Testis (tissue), 3 donors: ENCODE data around the gene MAML2. TPM values are rescaled to one million over a fixed set of nuclear protein-coding genes. Genes with fewer than 3 reads are reported as not detected.

Source experiments
- DNase-seq: peaks from one replicate; pipeline ENCODE4 v3.0.0-alpha.2; 2019
- H3K27ac ChIP-seq, 2 donors: fragments of 200-600 bp; sonication (generic); one replicate each; pipeline ENCODE4 v1.5.1; 2019
- H3K27me3 ChIP-seq: fragments of 200-600 bp; sonication (generic); one replicate; pipeline ENCODE4 v1.5.1; 2019
- H3K36me3 ChIP-seq: fragments of 200-600 bp; sonication (generic); one replicate; pipeline ENCODE4 v1.5.1; 2017; ENCODE audit warnings: low read depth; ENCODE audit errors: missing control alignments
- H3K4me1 ChIP-seq: fragments of 200-600 bp; sonication (generic); one replicate; pipeline ENCODE4 v1.5.1; 2019
- H3K4me3 ChIP-seq, 2 donors: fragments of 200-600 bp; sonication (generic); one replicate each; pipeline ENCODE4 v1.5.1; 2017 to 2019
- H3K9me3 ChIP-seq: fragments of 200-600 bp; sonication (generic); one replicate; pipeline ENCODE4 v1.5.1; 2017
- CTCF ChIP-seq, 3 experiments: fragments of 450-650 bp in 2 of 3; fragments of 200-600 bp in 1 of 3; sonication (generic) in 1 of 3; IDR thresholded peaks; one replicate each; pipeline ENCODE4 v1.5.1; 2016 to 2019; ENCODE audit warnings: antibody characterized with exemption in 3 of 3, mild to moderate bottlenecking in 2 of 3, moderate library complexity in 1 of 3
- POLR2A ChIP-seq: fragments of 450-650 bp; IDR thresholded peaks from one replicate; pipeline ENCODE4 v1.6.1; 2017; ENCODE audit warnings: antibody characterized with exemption, mild to moderate bottlenecking, moderate library complexity
- WGBS, 2 donors: methylation state at CpG; one replicate each; pipeline ENCODE4 v1.1.5; 2018; 5-methylcytosine and 5-hydroxymethylcytosine counted together
- intact Hi-C: fragments of 100-400 bp; cut with DNase I; formaldehyde crosslinking; loops from one replicate; pipeline ENCODE4 v1.15.1; 2023; ENCODE audit warnings: low total_unique reads
- polyA plus RNA-seq: library from polyadenylated mRNA; stranded (reverse); fragments of 350-450 nt; fragmentation: Illumina TruSeq; extraction: RNeasy Lipid Tissue Mini Kit (QIAGEN cat#74804); gene quantifications from one replicate; pipeline ENCODE4 v1.2.3, GENCODE V29; 2014; ENCODE audit warnings: low read depth, low replicate concordance; ENCODE audit not compliant: insufficient read depth
- total RNA-seq, 2 donors: library from RNA; depleted of rRNA; stranded (reverse); fragments of >200 nt; gene quantifications; one replicate each; pipeline ENCODE4 v1.2.3, GENCODE V29; 2016

MAML2 gene
- total and polyA plus RNA-seq, 3 donors from 2014 or later: 5.1 to 23.6 (median 17.6) TPM

- no peak for TF ChIP-seq POLR2A
- TF ChIP-seq CTCF (IDR thresholded peaks at IDR 0.05): no peak
- no peaks in the 10 kb centered on the region for H3K27me3 ChIP-seq
- H3K27ac ChIP-seq: no peak overlapping the region
- 73 to 96% methylated on average over 1 of the region's 1 CpG for WGBS, 2 donors
- no peaks in the 10 kb centered on the region for H3K4me1 ChIP-seq
- H3K9me3 ChIP-seq: no peaks in the 10 kb centered on the region
- no peaks in the 10 kb centered on the region for H3K36me3 ChIP-seq
- intact Hi-C loops: no loop called here
- no peak overlapping the region for H3K4me3 ChIP-seq
- DNase-seq: no peak
Measured at GRCh38 chr11:95964281-95964680, 378.7 kb downstream of the MAML2 start.

DNA sequence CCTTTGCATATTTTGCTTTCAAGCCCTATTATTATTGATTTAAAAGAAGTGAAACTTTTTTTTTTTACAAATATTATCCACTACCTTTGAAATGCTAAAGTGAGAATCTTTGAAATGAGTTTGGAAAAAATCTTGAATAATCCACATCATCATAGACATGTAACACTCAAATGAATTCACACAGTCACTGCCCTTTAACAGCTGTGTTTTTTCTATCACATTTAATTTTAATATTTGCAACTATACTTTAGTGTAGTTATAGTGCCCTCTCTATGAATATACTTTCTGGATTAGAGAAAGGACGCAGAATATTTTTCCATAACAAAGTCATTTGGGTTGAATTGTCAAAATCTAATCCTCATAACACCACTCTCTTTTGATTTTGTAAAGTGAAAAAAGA, 381.2 kb downstream of the MAML2 start:
- H3K9me3 ChIP-seq: no peaks in the 10 kb centered on the region
- H3K27me3 ChIP-seq: no peaks in the 10 kb centered on the region
- no peak overlapping the region for H3K27ac ChIP-seq
- H3K36me3 ChIP-seq: no peaks in the 10 kb centered on the region
- DNase-seq: no peak
- WGBS, 2 donors: 89 to 92% methylated on average over 1 of the region's 1 CpG
- H3K4me1 ChIP-seq: no peaks in the 10 kb centered on the region
- TF ChIP-seq CTCF (IDR thresholded peaks at IDR 0.05): no peak
- TF ChIP-seq POLR2A: no peak
- H3K4me3 ChIP-seq: no peak overlapping the region
- intact Hi-C loops: no loop called here

- Histone ChIP-seq H3K36me3 (no peaks in the 10 kb centered on the region), H3K4me3 (no peak overlapping the region), H3K27ac (no peak overlapping the region), H3K4me1 (no peaks in the 10 kb centered on the region), H3K27me3 (no peaks in the 10 kb centered on the region), H3K9me3 (no peaks in the 10 kb centered on the region)
- intact Hi-C loops: no loop called here
- TF ChIP-seq CTCF (IDR thresholded peaks at IDR 0.05): no peak
- no peak for TF ChIP-seq POLR2A
- no peak for DNase-seq
Measured at GRCh38 chr11:95950905-95951304, 392.1 kb downstream of the MAML2 start.

DNA sequence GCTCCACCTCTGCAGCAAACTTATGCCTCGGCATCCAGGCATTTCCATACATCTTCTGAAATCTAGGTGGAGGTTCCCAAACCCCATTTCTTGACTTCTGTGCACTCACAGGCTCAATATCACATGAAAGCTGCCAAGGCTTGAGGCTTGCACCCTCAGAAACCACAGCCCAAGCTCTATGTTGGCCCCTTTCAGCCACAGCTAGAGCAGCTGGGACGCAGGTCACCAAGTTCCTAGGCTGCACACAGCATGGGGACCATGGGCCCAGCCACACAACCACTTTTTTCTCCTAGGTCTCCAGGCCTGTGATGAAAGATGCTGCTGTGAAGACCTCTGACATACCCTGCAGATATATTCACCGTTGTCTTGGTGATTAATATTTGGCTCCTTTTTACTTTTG, 394.4 kb downstream of the MAML2 start:
- H3K4me3 ChIP-seq: no peak overlapping the region
- DNase-seq: no peak
- H3K27ac ChIP-seq: no peak overlapping the region
- no peaks in the 10 kb centered on the region for H3K9me3 ChIP-seq
- intact Hi-C loops: no loop called here
- 97 to 100% methylated on average over 2 to 3 of the region's 3 CpGs for WGBS, 2 donors
- TF ChIP-seq CTCF (IDR thresholded peaks at IDR 0.05) (no peak), POLR2A (no peak)
- H3K36me3 ChIP-seq: no peaks in the 10 kb centered on the region
- H3K4me1 ChIP-seq: no peaks in the 10 kb centered on the region
- H3K27me3 ChIP-seq: no peaks in the 10 kb centered on the region

- WGBS, 2 donors: 83 to 84% methylated on average over 3 to 4 of the region's 4 CpGs
- DNase-seq: no peak
- H3K27ac ChIP-seq: no peak overlapping the region
- no peaks in the 10 kb centered on the region for H3K36me3 ChIP-seq
- no peaks in the 10 kb centered on the region for H3K27me3 ChIP-seq
- intact Hi-C loops: no loop called here
- H3K9me3 ChIP-seq: no peaks in the 10 kb centered on the region
- TF ChIP-seq CTCF (IDR thresholded peaks at IDR 0.05) (no peak), POLR2A (no peak)
- no peaks in the 10 kb centered on the region for H3K4me1 ChIP-seq
- H3K4me3 ChIP-seq: no peak overlapping the region
Measured at GRCh38 chr11:95944623-95945022, 398.4 kb downstream of the MAML2 start.
